Measurements from ENCODE around the gene DCN.

DCN gene

DNA sequence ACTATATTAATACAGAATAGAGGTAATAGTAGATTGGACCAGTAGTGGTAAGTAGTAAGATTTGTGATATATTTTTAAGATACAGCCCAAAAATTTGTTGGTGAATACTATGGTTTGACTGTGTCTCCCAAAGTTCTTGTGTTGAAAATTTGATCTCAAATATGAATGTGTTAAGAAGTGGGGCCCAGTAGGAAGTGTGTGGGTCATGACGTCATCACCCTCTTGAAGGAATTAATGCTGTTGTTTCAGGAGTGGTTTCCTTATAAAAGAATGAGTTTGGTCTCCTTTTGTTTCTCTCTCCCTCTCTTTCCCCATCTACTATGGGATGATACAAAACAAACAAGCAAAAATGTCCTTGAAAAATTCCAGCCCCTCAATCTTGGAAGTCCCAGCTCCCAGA, 87.7 kb downstream of the DCN start:
- Histone ChIP-seq H3K4me1 (ENCODE audit: insufficient read depth, low read length) (no peaks in the 10 kb centered on the region), H3K4me3 (ENCODE audit: low read length) (no peak overlapping the region), H3K9ac (ENCODE audit: low read depth, low read length) (no peak overlapping the region), H3K9me3 (ENCODE audit: insufficient read depth, low read depth, low read length) (peaks cover 1% of the 10 kb centered on the region; the same call in 1 of the 2 replicates), H3K27me3 (ENCODE audit: insufficient read depth, low read length) (no peaks in the 10 kb centered on the region), H3K36me3 (ENCODE audit: insufficient read depth, low read depth, low read length) (no peaks in the 10 kb centered on the region), H3K27ac (ENCODE audit: low read length) (no peak overlapping the region)

DNA sequence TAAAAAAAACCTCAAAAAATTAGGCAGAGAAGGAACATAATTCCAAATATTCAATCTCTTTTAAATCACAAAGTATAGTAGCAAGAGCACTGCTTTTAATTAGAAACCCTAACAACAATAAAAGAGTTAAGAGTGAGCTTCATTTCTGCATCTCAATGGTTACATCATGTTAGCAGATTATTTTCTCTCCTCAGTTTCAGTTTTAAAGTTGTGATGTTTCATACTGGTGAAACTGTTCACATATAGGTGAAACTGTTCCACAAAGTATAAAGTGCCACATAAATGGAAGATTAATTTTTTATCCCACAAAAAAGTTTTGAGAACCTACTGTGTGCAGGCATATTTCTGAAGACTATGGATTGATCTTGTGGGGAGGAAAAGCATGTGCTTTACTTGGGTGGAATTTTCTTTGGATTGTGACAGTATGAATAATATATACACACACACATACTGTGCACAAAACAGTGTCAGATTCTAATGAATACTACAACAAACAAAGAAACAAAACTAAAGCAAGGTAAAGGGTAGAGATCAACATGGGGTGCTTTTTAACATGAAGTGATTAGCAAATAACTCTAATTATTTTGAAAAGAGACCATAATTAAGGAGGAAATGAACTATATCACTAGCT, 88.5 kb downstream of the DCN start:
- no peaks in the 10 kb centered on the region for H3K36me3 ChIP-seq (ENCODE audit: insufficient read depth, low read depth, low read length)
- H3K9ac ChIP-seq (ENCODE audit: low read depth, low read length) = no peak overlapping the region
- no peak overlapping the region for H3K4me3 ChIP-seq (ENCODE audit: low read length)
- no peak overlapping the region for H3K27ac ChIP-seq (ENCODE audit: low read length)
- H3K4me1 ChIP-seq (ENCODE audit: insufficient read depth, low read length) = no peaks in the 10 kb centered on the region
- no peaks in the 10 kb centered on the region for H3K27me3 ChIP-seq (ENCODE audit: insufficient read depth, low read length)
- H3K9me3 ChIP-seq (ENCODE audit: insufficient read depth, low read depth, low read length) = peaks cover 9% of the 10 kb centered on the region

DNA sequence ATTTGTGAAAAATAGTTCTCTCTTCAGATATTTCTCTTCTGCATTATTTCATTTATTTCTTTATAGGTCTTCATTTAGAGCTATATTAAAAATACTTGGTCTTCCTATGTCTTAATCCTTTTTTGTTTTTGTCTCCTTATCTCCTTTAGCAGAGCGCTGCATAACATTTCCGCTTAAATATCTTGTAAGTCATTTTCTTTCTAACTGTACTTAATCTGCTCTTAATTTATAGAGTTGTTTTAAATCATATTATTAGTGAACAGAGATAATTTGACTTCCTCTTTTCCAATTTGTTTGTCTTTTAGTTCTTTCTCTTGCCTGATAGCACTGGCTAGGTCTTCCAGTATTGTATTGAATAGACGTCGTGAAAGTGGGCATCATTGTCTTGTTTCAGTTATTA, 89.3 kb downstream of the DCN start:
- Histone ChIP-seq H3K36me3 (ENCODE audit: insufficient read depth, low read depth, low read length) (no peaks in the 10 kb centered on the region), H3K9me3 (ENCODE audit: insufficient read depth, low read depth, low read length) (peaks cover 17% of the 10 kb centered on the region), H3K4me3 (ENCODE audit: low read length) (no peak overlapping the region), H3K4me1 (ENCODE audit: insufficient read depth, low read length) (no peaks in the 10 kb centered on the region), H3K27me3 (ENCODE audit: insufficient read depth, low read length) (no peaks in the 10 kb centered on the region), H3K9ac (ENCODE audit: low read depth, low read length) (no peak overlapping the region), H3K27ac (ENCODE audit: low read length) (no peak overlapping the region)

DNA sequence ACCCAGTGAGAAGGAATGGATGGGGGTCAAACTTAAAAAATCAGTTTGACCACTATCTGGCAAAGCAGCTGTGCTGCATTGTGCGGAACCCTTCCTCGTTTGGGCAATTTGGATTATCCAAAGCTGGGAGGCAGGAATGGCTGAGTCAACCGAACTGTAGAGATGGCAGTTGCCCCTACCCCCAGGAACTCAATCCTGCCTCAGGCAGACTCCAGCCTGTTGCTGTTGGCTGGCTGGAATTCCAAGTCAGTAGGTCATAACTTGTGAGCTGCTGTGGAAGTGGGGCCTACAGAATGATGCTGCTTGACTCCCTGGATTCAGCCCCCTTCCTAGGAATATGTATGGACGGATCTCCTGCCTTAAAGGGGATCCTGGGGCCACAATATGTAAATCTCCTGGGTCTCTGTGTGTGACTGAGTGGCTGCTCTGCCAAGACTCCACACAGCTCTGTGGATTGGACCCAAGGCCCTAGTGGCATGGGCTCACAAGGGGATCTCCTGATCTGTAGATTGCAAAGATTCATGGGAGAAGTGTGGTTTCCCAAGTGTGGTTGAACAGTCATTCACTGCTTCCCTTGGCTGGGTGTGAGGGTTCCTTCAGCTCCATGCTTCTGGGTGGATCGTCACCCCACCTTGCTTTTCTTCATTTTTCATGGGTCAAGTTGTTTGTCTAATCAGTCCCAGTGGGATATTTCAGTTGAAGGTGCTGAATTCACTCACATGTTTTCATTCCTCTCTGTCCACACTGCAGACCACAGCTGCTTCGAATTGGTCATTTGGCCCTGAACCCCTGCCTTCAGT, 90.5 kb downstream of the DCN start:
- H3K27me3 ChIP-seq (ENCODE audit: insufficient read depth, low read length) = no peaks in the 10 kb centered on the region
- H3K4me1 ChIP-seq (ENCODE audit: insufficient read depth, low read length) = no peaks in the 10 kb centered on the region
- no peaks in the 10 kb centered on the region for H3K36me3 ChIP-seq (ENCODE audit: insufficient read depth, low read depth, low read length)
- peaks cover 21% of the 10 kb centered on the region for H3K9me3 ChIP-seq (ENCODE audit: insufficient read depth, low read depth, low read length)
- no peak overlapping the region for H3K9ac ChIP-seq (ENCODE audit: low read depth, low read length)
- no peak overlapping the region for H3K4me3 ChIP-seq (ENCODE audit: low read length)
- no peak overlapping the region for H3K27ac ChIP-seq (ENCODE audit: low read length)
